Peyer's patch (tissue), 4 donors: ENCODE measurements around the gene SDHAF2.

ENCODE experiments used
- POLR2A ChIP-seq, 2 donors: fragments of 450-650 bp; IDR thresholded peaks; one replicate each; pipeline ENCODE4 v1.5.1; 2017; ENCODE audit warnings: antibody characterized with exemption in 2 of 2, mild to moderate bottlenecking in 2 of 2, moderate library complexity in 2 of 2
- TF ChIP-seq, protein P1 (sequence below), 6 experiments: fragments of 450-650 bp in 4 of 6; fragments of 200-600 bp in 2 of 6; sonication (generic) in 1 of 6; IDR thresholded peaks; one replicate each; pipeline ENCODE4 v1.5.1; 2017 to 2019; ENCODE audit warnings: antibody characterized with exemption in 6 of 6, mild to moderate bottlenecking in 3 of 6, moderate library complexity in 1 of 6

DNA sequence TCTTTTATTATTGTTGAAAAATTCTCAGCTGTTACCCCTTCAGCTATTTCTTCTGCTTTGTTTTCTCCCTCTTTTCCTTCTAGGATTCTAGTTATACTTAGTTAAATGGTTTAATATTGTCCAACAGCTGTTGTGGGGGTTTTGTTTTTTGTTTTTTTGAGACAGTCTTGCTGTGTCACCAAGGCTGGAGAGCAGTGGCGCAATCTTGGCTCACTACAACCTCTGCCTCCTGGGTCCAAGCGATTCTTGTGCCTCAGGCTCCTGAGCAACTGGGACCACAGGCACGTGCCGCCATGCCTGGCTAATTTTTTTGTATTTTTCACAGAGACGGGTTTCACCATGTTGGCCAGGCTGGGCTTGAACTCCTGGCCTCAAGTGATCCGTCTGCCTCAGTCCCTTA is 12.7 kb downstream of the SDHAF2 start:
- TF ChIP-seq, protein P1, sequence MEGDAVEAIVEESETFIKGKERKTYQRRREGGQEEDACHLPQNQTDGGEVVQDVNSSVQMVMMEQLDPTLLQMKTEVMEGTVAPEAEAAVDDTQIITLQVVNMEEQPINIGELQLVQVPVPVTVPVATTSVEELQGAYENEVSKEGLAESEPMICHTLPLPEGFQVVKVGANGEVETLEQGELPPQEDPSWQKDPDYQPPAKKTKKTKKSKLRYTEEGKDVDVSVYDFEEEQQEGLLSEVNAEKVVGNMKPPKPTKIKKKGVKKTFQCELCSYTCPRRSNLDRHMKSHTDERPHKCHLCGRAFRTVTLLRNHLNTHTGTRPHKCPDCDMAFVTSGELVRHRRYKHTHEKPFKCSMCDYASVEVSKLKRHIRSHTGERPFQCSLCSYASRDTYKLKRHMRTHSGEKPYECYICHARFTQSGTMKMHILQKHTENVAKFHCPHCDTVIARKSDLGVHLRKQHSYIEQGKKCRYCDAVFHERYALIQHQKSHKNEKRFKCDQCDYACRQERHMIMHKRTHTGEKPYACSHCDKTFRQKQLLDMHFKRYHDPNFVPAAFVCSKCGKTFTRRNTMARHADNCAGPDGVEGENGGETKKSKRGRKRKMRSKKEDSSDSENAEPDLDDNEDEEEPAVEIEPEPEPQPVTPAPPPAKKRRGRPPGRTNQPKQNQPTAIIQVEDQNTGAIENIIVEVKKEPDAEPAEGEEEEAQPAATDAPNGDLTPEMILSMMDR (IDR thresholded peaks at IDR 0.05) = no peak
- TF ChIP-seq POLR2A (IDR thresholded peaks at IDR 0.05) = no peak
